ENCODE data around the gene ZNF853.
"Not testable (repeated sequence)": the region's sequence is repeated elsewhere in the genome, so short reads cannot be mapped to it uniquely, and the experiment has no call there.

The ZNF853 gene

GRCh38 chr7:6606866-6607583, 8.4 kb upstream of the ZNF853 start:
- no peak for DNase-seq

DNA sequence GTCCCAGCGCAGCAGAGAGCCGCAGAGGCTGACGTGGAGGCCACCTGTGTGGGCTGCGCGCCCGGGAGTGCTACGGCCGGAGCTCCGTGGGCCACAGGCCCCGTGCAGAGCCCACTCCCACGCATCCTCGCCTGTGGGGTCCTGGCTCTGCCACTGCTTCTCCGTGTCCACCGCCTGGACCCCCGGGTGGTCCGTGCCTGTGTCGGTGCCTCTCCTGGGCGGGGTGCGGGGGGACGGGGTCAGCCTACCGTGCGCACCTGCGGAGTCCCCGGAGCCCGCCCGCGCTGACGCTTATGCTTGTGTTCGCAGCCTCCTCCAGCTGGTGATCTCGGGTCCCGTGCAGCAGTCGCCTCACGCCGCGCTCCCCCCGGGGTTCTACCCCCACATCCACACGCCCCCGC, 7.8 kb upstream of the ZNF853 start:
- no peak for DNase-seq

GRCh38 chr7:6608081-6608480, 7.3 kb upstream of the ZNF853 start:
- no peak for DNase-seq

DNA sequence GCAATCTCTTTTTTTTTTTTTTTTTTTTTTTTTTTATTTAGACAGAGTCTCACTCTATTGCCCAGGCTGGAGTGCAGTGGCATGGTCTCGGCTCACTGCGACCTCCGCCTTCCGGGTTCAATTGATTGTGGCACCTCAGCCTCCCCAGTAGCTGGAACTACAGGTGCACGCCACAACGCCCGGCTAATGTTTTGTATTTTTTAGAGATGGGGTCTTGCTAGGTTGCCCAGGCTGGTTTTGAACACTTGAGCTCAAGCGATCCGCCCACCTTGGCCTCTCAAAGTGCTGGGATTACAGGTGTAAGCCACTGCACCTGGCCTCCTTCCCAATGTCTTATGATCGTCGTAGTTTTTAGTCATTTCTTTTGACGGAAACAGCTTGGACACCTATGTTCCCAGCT, 6.6 kb upstream of the ZNF853 start:
- no peak for DNase-seq

- DNase-seq, result no peak
Observed at GRCh38 chr7:6612819-6613218, 2.6 kb upstream of the ZNF853 start.

GRCh38 chr7:6613706-6614105, 1.7 kb upstream of the ZNF853 start:
- DNase-seq, result no peak

DNA sequence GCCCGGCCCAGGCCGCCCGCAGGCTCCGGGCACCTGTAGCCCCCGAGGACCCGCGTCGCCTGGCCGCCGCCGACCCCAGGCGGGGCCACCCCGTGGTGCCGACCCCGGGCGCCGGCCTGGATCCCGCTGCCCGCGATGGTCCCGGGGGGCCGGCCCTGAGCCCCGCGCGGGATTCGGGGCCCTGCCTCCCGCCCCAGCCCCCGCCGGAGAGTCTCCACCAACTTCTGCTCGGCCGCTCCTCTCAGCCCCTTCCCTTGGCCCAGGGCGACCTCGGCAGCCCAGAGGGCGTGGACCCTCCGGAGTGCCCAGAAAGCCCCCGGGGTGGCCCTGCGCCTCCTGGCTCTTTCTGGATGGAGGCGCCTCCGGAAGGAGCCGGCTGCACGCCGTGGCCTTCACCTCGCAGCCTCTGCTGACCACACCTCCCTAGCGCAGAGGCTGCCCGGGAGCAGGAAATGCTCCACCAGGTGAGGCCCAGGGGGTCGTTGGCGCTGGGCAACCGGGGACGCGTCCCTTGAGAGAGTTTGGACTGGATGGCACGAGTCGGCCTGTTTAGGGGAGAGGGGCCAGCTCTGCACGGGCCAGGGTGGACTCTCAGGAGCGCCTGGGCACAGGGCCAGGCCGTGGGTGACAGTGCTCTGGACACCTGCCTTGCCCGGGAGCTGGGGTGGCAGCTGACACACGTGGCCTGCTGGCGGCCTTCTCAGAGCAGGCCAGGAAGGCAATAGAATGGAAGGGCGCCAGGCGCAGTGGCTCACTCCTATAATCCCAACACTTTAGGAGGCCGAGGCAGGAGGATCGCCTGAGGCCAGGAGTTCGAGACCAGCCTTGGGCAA, 529 bp downstream of the ZNF853 start:
- peak; percentile 44 for DNase-seq

- no peak for DNase-seq
Observed at GRCh38 chr7:6616854-6617643, 1.6 kb downstream of the ZNF853 start.

DNA sequence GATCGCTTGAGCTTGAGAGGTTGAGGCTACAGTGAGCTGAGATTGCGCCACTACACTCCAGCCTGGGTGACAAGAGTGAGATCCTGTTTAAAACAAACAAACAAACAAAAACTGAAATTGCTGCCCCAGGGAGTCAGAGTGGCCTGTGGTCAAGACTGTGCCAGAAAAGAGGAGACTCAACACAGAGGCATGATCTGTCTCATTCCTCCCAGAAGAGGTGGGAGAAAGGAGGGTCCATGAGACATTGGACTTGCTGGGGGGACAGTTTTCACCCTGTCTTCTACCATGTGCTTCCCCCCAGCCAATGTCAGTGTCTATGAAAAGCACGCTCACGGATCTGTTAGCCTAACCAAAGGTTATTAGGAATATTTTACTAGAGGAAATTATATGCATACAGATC, 3.2 kb downstream of the ZNF853 start:
- DNase-seq, result no peak

GRCh38 chr7:6619961-6620360, 4.6 kb downstream of the ZNF853 start:
- DNase-seq, result no peak

GRCh38 chr7:6621195-6622133, 6.1 kb downstream of the ZNF853 start:
- DNase-seq, result no peak

- no peak for DNase-seq
Observed at GRCh38 chr7:6622134-6622710, 6.8 kb downstream of the ZNF853 start.

DNA sequence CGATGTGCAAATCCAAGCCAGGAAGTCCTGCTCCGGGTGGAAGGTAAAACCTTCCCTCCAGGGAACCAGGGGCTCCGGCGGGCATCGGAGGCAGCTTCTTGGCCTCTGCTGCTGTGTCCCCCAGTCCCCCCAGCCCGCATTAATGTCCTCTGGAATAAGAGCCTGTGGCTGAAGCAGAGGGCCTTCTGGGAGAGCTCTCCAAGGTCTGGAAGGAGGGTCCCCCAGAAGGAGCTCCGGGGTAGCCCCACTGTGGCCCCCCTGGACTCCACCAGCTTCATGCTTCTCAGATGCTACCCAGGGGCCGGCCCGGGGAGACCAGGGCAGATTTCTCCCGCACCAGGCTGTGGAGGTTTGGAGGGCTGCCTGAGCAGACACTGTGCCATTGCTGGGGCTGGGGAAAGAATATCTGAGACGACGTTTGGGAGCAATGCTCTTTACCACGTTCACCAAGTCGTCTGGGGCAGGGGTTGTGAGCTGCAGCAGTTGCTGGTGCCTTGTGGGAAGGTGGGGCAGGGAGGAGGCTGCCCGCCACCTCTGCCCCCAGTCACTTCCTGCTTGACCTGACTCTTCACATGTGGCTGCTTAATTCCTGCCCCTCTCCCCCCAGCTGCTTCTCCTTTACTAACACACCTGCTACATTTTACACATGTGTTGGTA, 8.3 kb downstream of the ZNF853 start:
- DNase-seq, result no peak

DNA sequence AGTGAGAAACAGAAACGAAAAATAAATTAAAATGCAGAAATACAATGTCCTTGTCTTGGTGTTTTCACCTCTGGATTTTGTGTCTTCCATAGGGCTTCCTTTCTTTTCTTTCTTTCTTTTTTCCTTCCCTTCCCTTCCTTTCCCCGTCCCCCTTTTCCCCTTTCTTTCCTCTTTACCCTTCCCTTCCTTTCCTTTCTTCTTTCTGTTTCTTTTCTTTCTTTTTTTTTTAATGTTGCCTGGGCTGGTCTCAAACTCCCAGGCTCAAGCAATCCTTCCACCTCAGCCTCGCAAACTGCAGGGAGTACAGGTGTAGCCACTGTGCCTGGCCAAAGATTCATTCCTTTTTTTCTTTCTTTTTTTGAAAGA, 8.8 kb downstream of the ZNF853 start:
- no peak for DNase-seq

DNA sequence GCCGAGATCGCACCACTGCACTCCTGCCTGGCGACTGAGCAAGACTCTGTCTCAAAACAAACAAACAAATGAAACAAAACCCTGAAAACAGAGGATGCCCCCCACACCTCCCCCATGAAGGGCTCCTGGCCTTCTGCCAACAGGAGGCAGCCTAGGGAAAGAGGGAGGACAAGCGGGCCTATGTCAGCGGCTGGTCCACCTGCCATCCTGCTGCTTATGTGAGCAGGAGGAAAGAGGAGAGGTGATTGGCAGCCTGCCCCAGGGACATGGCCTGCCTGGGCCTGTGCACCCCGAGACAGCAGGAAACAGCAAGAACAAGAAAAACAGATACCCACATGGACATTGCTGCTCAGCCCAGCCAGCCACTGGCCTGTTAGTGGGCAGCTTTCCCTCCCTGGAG, 12.6 kb downstream of the ZNF853 start:
- no peak for DNase-seq

DNA sequence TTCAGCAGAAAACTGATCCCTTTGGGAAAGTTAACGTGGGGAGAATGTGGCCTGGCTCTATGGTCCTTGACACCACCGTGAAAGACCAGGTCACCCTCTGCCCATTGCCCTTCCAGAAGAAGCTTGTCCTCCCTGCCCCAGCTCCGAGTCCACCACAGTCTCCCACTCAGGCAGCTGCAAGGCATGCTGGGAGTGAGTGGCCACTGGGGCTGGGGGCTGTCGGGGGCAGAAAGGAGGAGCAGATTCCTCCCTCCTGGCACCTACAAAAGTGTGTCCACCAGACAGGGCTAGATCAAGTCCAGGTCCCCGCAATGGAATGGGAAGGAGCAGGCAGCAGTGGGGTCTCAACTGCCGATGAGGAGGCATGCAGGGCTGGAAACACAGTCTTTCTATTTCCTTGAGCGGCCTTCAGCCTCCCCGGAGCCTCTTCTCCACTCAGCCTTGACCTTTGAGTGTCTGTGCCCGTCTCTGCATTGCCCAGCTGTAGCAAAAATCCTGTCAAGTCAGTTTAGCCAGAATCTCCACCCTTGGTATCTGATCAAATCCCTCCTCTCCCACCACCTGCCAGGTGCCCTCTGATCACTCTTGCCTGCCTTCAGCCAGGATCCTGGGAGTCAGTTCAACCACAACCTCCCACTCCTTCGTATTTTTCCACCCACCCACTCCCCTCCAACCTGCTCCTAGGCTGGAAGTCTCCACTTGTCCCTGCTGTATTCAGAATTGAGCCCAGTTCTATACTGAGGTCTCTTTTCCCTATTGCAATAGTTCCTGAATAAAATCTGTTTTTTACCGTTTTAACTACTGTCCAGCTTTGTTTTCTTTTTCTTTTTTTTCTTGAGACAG, 14.8 kb downstream of the ZNF853 start:
- no peak for DNase-seq

DNA sequence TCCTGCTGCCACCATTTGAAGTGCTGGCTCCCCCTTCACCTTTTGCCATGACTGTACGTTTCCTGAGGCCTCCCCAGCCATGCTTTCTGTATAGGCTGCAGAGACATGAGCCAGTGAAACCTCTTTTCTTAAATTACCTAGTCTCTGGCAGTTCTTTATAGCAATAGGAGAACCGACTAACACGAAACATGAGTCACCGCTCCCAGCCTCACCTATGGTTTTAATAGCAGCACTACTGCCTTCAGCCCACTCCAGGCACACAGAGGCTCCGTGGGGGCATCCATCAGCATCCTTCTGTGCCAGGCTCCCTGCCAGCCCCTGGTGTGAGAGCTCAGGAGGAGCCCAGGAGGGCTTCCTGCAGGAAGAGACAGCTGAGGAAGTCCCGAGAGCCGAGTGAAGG, 16.2 kb downstream of the ZNF853 start:
- DNase-seq, result no peak

DNA sequence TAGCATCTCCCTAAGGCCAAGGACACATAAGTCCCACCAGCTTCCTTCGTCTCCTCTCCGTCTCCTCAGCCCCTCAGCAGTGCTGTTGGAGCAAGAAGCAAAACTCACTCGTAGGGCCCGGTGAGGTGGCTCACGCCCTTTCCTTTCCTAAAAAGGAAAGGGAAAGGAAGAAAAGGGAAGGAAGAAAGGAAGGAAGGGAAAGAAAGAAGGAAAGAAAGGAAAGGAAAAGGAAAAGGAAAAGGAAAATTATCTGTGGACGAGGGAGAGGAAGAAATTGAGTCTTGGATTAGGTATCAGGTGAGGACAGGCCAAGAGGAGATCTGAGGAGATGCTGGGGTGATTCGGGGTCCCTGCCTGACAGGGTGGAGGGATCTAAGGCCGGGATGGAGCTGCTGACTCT, 18.6 kb downstream of the ZNF853 start:
- no peak for DNase-seq

DNA sequence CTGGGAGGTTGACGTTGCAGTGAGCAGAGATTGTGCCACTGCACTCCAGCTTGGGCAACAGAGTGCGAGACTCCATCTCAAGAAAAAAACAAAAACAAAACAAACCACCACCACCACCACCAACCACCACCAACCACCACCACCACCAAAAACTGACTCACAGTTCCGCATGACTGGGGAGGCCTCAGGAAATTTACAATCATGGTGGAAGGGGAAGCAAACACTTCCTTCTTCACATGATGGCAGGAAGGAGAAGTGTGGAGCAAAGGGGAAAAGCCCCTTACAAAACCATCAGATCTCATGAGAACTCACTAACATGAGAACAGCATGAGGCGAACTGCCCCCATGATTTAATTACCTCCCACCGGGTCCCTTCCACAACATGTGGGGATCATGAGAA, 19.6 kb downstream of the ZNF853 start:
- not testable (repeated sequence) for DNase-seq

DNA sequence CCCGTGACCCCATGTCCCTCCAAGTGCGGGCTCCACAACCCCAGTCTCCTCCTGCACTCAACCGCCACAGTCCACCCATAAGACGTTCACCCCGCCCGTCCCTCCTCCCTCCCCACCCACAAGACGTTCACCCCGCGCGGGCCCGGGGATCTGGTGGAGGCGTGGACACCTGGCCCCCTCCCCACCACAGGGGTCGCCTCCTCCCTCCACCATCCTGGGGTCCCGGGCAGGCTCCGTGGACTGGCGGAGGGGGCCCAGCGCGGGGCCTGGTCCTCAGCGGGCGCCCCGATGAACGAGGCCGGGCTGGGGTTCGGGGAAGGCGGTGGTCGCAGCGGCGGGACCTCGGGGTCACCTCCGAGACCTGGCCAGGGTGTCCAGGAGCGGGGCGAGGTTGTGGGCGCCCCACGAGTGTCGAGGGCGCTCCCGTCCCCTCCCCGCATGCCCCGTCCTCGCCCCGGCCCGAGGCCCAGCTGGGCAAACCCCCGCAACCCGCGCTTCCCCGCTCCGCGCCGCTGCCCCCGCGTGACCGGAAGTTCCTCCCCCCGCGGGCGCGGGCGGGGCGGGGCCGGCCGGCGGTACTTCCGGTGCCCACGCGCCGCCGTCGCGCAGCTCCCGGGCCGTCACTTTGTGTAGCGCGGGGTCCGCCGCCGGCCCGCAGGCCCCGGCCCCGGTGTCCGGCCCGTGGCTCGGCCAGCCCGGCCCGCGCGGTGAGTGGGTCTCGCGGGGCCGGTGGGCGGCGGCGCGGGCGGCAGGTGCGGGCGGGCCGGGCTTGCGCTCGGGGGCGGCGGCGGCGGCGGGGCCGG, 21.5 kb downstream of the ZNF853 start, which contains the start of gene ZNF316:
Gene ZNF316, plus strand, starts transcription at position 578 of the 803 bp plus-strand sequence. CDS start 5,092 bp downstream, outside the sequence.
- DNase-seq, result peak; percentile 44

Measured in NCI-H82 (cell line).